ENCODE measurements around the gene AQP12B.

- TF ChIP-seq CTCF (IDR thresholded peaks at IDR 0.05; ENCODE audit: poor library complexity, severe bottlenecking) (no peak), EP300 (conservative IDR thresholded peaks at IDR 0.05; ENCODE audit: poor library complexity, severe bottlenecking) (no peak), MXI1 (conservative IDR thresholded peaks at IDR 0.05; ENCODE audit: poor library complexity, severe bottlenecking) (no peak), TAF1 (IDR thresholded peaks at IDR 0.05; ENCODE audit: low read depth) (no peak), POLR2AphosphoS5 (IDR thresholded peaks at IDR 0.05) (no peak), RAD21 (conservative IDR thresholded peaks at IDR 0.05) (no peak)
These were observed 12.3 kb downstream of the AQP12B start for GRCh38 chr2:240670402-240670801.
